Mucosa of descending colon (tissue), 3 donors: ENCODE data around the gene ANK3. TPM values are rescaled to one million over a fixed set of nuclear protein-coding genes. Genes with fewer than 3 reads are reported as not detected.

Experiments used
- ATAC-seq: fragments of 200-7000 bp; cut with Tn5 transposase; one replicate; pipeline ENCODE4 v1.9.1; 2020; ENCODE audit warnings: mild to moderate bottlenecking, moderate library complexity
- DNase-seq, 3 donors: peaks; one replicate each; pipeline ENCODE4 v3.0.0-alpha.2; 2020
- H3K36me3 ChIP-seq: fragments of 200-600 bp; one replicate; pipeline ENCODE4 v1.8.0; 2021; ENCODE audit warnings: low read depth, mild to moderate bottlenecking
- H3K4me1 ChIP-seq: fragments of 200-600 bp; one replicate; pipeline ENCODE4 v1.8.0; 2021; ENCODE audit warnings: low read depth, mild to moderate bottlenecking
- H3K4me3 ChIP-seq: fragments of 200-600 bp; one replicate; pipeline ENCODE4 v1.8.0; 2021; ENCODE audit warnings: mild to moderate bottlenecking
- H3K9me3 ChIP-seq: fragments of 200-600 bp; one replicate; pipeline ENCODE4 v1.8.0; 2021; ENCODE audit warnings: mild to moderate bottlenecking
- intact Hi-C, 2 donors: fragments of 100-400 bp; cut with DNase I in 1 of 2; cut with micrococcal nuclease in 1 of 2; formaldehyde crosslinking; loops; one replicate each; pipeline versions ENCODE4 v1.11.0 to v1.11.1; 2022; cut with DNase I, micrococcal nuclease
- total RNA-seq, 3 donors: library from RNA; stranded (reverse); fragmentation: NEBNext Ultra II Directional in 2 of 3; extraction: Animal tissue kit (Norgen Biotek cat#: 25700) in 2 of 3; gene quantifications; one replicate each; pipeline versions ENCODE4 v1.2.1 to v1.2.4, GENCODE V29; 2021 to 2023
- TF ChIP-seq, protein P1 (sequence below): fragments of 200-600 bp; IDR thresholded peaks from one replicate; pipeline ENCODE4 v1.8.0; 2022; ENCODE audit warnings: antibody characterized with exemption, mild to moderate bottlenecking
- donor health status: DM: no; HTN: no; CAD: no; lungs with moderate emphysema.
- donor health status: DM: no; HTN: no; CAD: no.
- donor health status: DM: no; HTN: yes; CAD: no.

Gene ANK3
- total RNA-seq, 3 donors from 2014 or later, result 67.7 to 145 (median 74.0) TPM

DNA sequence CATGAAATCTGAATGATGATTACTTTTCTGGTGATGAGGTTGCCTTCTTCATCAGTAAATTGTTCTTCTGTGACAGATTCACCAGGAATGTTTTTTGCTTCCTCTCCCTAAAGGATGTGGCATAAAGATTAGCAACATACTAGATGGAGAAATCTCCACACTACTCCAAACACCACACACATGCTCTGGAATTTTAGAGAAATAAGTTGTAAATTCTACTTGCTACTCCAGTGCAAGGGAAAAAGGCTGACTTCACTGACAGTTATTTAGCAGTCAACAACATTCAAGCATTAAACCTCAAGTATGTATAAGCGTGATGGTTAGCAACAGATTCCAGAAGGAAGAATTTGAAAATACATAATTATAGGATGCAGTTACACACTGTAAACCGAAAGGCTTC lies 345.4 kb downstream of the ANK3 start:
- no peak for DNase-seq
- intact Hi-C loops, result no loop called here
- no peak overlapping the region for H3K4me3 ChIP-seq
- no peak for ATAC-seq
- H3K4me1 ChIP-seq, result peaks cover 26% of the 10 kb centered on the region
- no peaks in the 10 kb centered on the region for H3K9me3 ChIP-seq
- H3K36me3 ChIP-seq, result no peaks in the 10 kb centered on the region
- TF ChIP-seq, protein P1, sequence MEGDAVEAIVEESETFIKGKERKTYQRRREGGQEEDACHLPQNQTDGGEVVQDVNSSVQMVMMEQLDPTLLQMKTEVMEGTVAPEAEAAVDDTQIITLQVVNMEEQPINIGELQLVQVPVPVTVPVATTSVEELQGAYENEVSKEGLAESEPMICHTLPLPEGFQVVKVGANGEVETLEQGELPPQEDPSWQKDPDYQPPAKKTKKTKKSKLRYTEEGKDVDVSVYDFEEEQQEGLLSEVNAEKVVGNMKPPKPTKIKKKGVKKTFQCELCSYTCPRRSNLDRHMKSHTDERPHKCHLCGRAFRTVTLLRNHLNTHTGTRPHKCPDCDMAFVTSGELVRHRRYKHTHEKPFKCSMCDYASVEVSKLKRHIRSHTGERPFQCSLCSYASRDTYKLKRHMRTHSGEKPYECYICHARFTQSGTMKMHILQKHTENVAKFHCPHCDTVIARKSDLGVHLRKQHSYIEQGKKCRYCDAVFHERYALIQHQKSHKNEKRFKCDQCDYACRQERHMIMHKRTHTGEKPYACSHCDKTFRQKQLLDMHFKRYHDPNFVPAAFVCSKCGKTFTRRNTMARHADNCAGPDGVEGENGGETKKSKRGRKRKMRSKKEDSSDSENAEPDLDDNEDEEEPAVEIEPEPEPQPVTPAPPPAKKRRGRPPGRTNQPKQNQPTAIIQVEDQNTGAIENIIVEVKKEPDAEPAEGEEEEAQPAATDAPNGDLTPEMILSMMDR, result no peak

DNA sequence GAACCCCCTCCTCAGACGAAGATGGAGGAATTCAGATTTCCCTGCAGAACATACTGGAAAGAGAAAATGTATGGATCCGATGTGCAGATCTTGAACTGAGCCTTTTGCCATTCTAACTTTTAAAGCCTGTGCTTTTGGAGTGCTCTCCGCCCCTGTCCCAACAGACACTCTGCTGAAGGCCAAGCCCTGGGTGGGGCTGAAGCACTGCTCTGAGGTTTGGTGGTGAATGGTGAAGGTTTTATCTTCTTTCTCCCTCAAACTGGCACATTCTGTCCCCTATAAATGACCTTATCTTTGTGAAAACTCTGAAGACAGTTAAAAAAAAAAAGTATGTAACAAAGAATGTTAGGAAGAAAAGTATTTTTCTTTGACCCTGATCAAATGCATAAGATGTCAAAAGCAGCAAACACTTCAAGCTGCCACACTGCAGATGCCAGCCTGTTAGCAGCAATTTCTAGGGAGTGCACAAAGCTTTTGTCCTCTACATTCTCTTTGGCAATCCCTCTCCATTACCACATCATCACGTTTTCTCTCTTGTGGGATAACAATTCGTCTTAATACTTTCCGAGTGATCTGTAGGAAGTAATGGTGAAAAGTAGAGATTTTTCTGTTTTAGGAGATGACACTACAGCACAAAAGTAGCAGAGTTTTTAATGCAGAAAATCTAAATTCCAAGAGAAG lies 346.0 kb downstream of the ANK3 start:
- intact Hi-C loops, result no loop called here
- H3K4me3 ChIP-seq, result no peak overlapping the region
- ATAC-seq (peak; percentile 67), DNase-seq (peak in 2 of 3 donors; percentile 52 to 55)
- no peaks in the 10 kb centered on the region for H3K9me3 ChIP-seq
- peaks cover 26% of the 10 kb centered on the region for H3K4me1 ChIP-seq
- TF ChIP-seq, protein P1, result no peak
- H3K36me3 ChIP-seq, result no peaks in the 10 kb centered on the region

DNA sequence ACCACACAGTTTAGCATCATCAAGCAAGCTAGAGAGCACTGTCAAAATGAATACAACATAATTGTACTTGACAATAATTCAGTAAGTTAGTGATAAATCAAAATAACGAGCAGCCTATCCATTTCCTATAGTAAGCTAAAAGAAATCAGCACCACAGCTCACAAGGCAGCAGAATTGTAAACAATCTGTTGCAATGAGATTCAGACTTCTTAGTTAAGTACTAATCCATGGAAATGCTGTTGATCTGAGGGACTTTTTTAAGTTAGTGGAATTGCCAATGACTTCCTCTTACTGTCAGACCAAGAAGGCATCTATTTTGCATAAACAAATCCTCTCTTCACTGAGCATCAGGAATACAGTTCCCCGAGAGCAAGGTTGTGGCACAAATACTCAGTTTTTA lies 346.8 kb downstream of the ANK3 start:
- peaks cover 26% of the 10 kb centered on the region for H3K4me1 ChIP-seq
- no peak for DNase-seq
- TF ChIP-seq, protein P1, result no peak
- no peak overlapping the region for H3K4me3 ChIP-seq
- no peaks in the 10 kb centered on the region for H3K36me3 ChIP-seq
- intact Hi-C loops, result no loop called here
- ATAC-seq, result no peak
- no peaks in the 10 kb centered on the region for H3K9me3 ChIP-seq

DNA sequence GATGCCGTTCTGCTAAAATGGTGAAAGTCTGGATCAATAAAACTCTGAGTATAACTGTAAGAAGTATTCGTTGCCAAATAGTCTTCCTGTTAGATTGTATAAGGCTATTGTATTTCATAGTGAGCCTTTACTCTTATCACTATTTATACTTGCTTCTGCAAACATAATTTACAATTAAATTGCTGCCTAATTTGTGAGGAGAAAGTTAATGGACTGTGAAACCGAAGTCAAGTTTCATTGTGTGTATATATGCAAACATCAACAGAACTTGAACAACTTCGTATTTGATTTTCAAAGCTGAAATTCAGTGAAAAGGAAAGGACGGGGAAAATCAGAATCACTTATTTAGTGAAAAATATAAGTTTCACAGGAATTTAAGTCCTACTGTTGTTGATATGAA lies 347.4 kb downstream of the ANK3 start:
- intact Hi-C loops, result no loop called here
- DNase-seq, result no peak

DNA sequence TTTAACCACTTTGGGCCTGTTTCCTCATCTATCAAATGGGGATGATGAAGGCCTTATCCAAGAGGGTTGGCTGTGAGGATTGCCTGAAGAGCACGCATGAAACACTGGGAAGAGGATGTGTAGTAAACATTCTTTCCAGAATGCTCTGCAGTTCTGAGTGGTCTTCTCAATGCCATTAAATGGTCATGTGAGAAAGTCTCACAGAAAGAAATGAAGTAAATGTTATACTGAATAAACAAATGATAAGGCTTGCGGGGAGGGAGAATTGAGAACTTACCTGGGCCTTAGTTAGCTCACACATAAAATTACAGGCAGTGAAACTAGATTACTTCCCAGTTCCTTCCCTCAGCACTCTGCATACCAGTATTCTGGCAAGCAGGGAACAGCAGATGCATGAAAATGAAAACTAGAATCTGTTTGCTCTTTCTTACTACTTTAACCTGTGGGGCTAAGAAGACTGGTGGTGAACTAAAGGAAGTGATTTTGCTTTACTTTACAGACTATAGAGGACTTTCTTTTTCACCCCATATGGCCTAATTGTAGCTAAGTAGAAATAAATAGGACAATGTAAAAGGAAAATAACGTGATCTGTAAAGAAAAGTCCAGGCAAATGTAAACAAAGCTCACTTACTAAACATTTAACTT lies 348.1 kb downstream of the ANK3 start:
- intact Hi-C loops, result no loop called here
- H3K4me1 ChIP-seq, result peaks cover 26% of the 10 kb centered on the region

More for the DNA sequence above, 347.4 kb downstream of the ANK3 start:
- TF ChIP-seq, protein P1, result no peak
- Histone ChIP-seq H3K9me3 (no peaks in the 10 kb centered on the region), H3K4me1 (peaks cover 26% of the 10 kb centered on the region), H3K36me3 (no peaks in the 10 kb centered on the region), H3K4me3 (no peak overlapping the region)
- peak; percentile 75 for ATAC-seq

More for the DNA sequence above, 348.1 kb downstream of the ANK3 start:
- DNase-seq (no peak), ATAC-seq (peak; percentile 83)
- no peaks in the 10 kb centered on the region for H3K9me3 ChIP-seq
- TF ChIP-seq, protein P1, result no peak
- no peak overlapping the region for H3K4me3 ChIP-seq
- no peaks in the 10 kb centered on the region for H3K36me3 ChIP-seq
